IMR-90 (cell line): Measurements from ENCODE around the gene FKTN. TPM values are rescaled to one million over a fixed set of nuclear protein-coding genes. Genes with fewer than 3 reads are reported as not detected.
"Not testable (repeated sequence)": the region's sequence is repeated elsewhere in the genome, so short reads cannot be mapped to it uniquely, and the experiment has no call there.

Experiments
- ATAC-seq: fragments of 200-7000 bp; cut with Tn5 transposase; 2 replicates; pipeline ENCODE4 v1.9.1; 2020; ENCODE audit warnings: low read depth, mild to moderate bottlenecking, moderate library complexity
- BruUV-seq: library from RNA; stranded (reverse); fragments of 400-500 nt; replicated peaks from 2 replicates; lab custom pipeline; 2021; lab: Mats Ljungman, UMichigan
- CTCF ChIA-PET: fragments of 300-600 bp; formaldehyde crosslinking; extraction: SDS; loops from one replicate; lab custom pipeline; 2021; ENCODE audit warnings: antibody characterized with exemption; lab: Yijun Ruan, JAX
- POLR2A ChIA-PET: fragments of 300-600 bp; sonication (Branson Sonifier 250); formaldehyde crosslinking; loops from one replicate; lab custom pipeline; 2022; ENCODE audit warnings: antibody characterized with exemption; ENCODE audit not compliant: unreplicated experiment; lab: Charles Lee
- DNase-seq: peaks from one replicate; pipeline ENCODE4 v3.0.0; 2013
- H2AFZ ChIP-seq: replicated peaks from 2 replicates; pipeline ENCODE3; 2013; ENCODE audit warnings: low read length, mild to moderate bottlenecking; ENCODE audit not compliant: poor library complexity
- H2AK5ac ChIP-seq: 2 replicates; pipeline ENCODE4 v1.6.1; 2013; ENCODE audit warnings: low read depth, low read length, inconsistent platforms
- H2AK9ac ChIP-seq: replicated peaks from 2 replicates; pipeline ENCODE3; 2013; ENCODE audit warnings: mild to moderate bottlenecking, low read depth, low read length, moderate library complexity; ENCODE audit not compliant: poor library complexity
- H2BK120ac ChIP-seq: 2 replicates; pipeline ENCODE4 v1.6.1; 2013; ENCODE audit warnings: low read depth, low read length, inconsistent platforms
- H2BK15ac ChIP-seq: 3 replicates; pipeline ENCODE4 v1.6.1; 2013; ENCODE audit warnings: low read depth, low read length, inconsistent platforms
- H2BK20ac ChIP-seq: 2 replicates; pipeline ENCODE4 v1.6.1; 2013; ENCODE audit warnings: low read depth, mild to moderate bottlenecking, inconsistent platforms, low read length, moderate library complexity
- H2BK5ac ChIP-seq: 2 replicates; pipeline ENCODE4 v1.6.1; 2013; ENCODE audit warnings: mild to moderate bottlenecking, low read depth, low read length, inconsistent platforms; ENCODE audit not compliant: poor library complexity, severe bottlenecking
- H3K14ac ChIP-seq: replicated peaks from 2 replicates; pipeline ENCODE4 v1.6.1; 2013; ENCODE audit warnings: low read depth, low read length, inconsistent platforms
- H3K18ac ChIP-seq: 2 replicates; pipeline ENCODE4 v1.6.1; 2013; ENCODE audit warnings: low read depth, low read length, control low read depth
- H3K23ac ChIP-seq: 2 replicates; pipeline ENCODE4 v1.6.1; 2013; ENCODE audit warnings: low read depth, low read length, inconsistent platforms
- H3K27ac ChIP-seq: 2 replicates; pipeline ENCODE4 v1.5.1; 2013; ENCODE audit warnings: mild to moderate bottlenecking, control low read depth, low read length; ENCODE audit not compliant: insufficient read depth
- H3K27me3 ChIP-seq: 2 replicates; pipeline ENCODE4 v1.6.1; 2013; ENCODE audit warnings: low read length; ENCODE audit not compliant: control insufficient read depth, insufficient read depth
- H3K36me3 ChIP-seq: 2 replicates; pipeline ENCODE4 v1.6.1; 2013; ENCODE audit warnings: low read length, mixed read lengths; ENCODE audit not compliant: control insufficient read depth, insufficient read depth
- H3K4ac ChIP-seq: 2 replicates; pipeline ENCODE4 v1.6.1; 2013; ENCODE audit warnings: low read depth, low read length, inconsistent platforms
- H3K4me1 ChIP-seq: 2 replicates; pipeline ENCODE4 v1.6.1; 2013; ENCODE audit warnings: low read length, mixed read lengths; ENCODE audit not compliant: control insufficient read depth, insufficient read depth
- H3K4me2 ChIP-seq: 2 replicates; pipeline ENCODE4 v1.6.1; 2013; ENCODE audit warnings: low read depth, mild to moderate bottlenecking, control low read depth, low read length, moderate library complexity
- H3K4me3 ChIP-seq: 2 replicates; pipeline ENCODE4 v1.5.1; 2013; ENCODE audit warnings: low read depth, mild to moderate bottlenecking, control low read depth, low read length, moderate library complexity; ENCODE audit not compliant: insufficient read depth
- H3K56ac ChIP-seq: 2 replicates; pipeline ENCODE4 v1.6.1; 2013; ENCODE audit warnings: low read length, inconsistent platforms; ENCODE audit not compliant: insufficient read depth; ENCODE audit errors: extremely low read depth
- H3K79me1 ChIP-seq, 2 experiments: 2 replicates each; pipeline ENCODE4 v1.6.1; 2013; ENCODE audit warnings: low read length in 2 of 2, inconsistent platforms in 1 of 2, low read depth in 1 of 2
- H3K9ac ChIP-seq: 2 replicates; pipeline ENCODE4 v1.6.1; 2013; ENCODE audit warnings: low read depth, low read length, control low read depth
- H3K9me1 ChIP-seq: 2 replicates; pipeline ENCODE4 v1.6.1; 2013; ENCODE audit warnings: low read length, inconsistent platforms; ENCODE audit not compliant: insufficient read depth
- H3K9me3 ChIP-seq: 2 replicates; pipeline ENCODE4 v1.6.1; 2013; ENCODE audit warnings: low read length; ENCODE audit not compliant: control insufficient read depth, insufficient read depth
- H4K20me1 ChIP-seq: 2 replicates; pipeline ENCODE4 v1.6.1; 2013; ENCODE audit warnings: low read length, inconsistent platforms; ENCODE audit not compliant: insufficient read depth
- H4K5ac ChIP-seq: 2 replicates; pipeline ENCODE4 v1.6.1; 2013; ENCODE audit warnings: mild to moderate bottlenecking, low read depth, low read length, control low read depth
- H4K8ac ChIP-seq, 2 experiments: 2 replicates each; pipeline ENCODE4 v1.6.1; 2013; ENCODE audit warnings: low read depth in 2 of 2, low read length in 2 of 2, control low read depth in 1 of 2, inconsistent platforms in 1 of 2
- H4K91ac ChIP-seq: 2 replicates; pipeline ENCODE4 v1.6.1; 2013; ENCODE audit warnings: low read depth, low read length, inconsistent platforms; ENCODE audit not compliant: insufficient read depth
- WGBS, 2 experiments: methylation state at CpG; one replicate each; pipeline versions ENCODE4 v1.1.5 to v1.1.7; 2013; ENCODE audit warnings: missing lambda C conversion rate in 2 of 2; ENCODE audit not compliant: insufficient read length in 1 of 2; ENCODE audit errors: extremely low coverage in 2 of 2; 5-methylcytosine and 5-hydroxymethylcytosine counted together
- dilution Hi-C: fragments of 300-500 bp; cut with HindIII; formaldehyde crosslinking; loops from one replicate; pipeline ENCODE4 v1.14.3; 2018; ENCODE audit warnings: low sequenced_read_pairs; ENCODE audit not compliant: unreplicated experiment
- in situ Hi-C: fragments of 300-500 bp; cut with MboI; formaldehyde crosslinking; loops from 3 replicates; pipeline ENCODE4 v1.14.3; 2019; ENCODE audit warnings: low sequenced_read_pairs, inconsistent platforms, mixed read lengths
- intact Hi-C: fragments of 100-400 bp; cut with micrococcal nuclease; formaldehyde crosslinking; loops from 2 replicates; pipeline ENCODE4 v1.10.0; 2022
- polyA plus RNA-seq, 3 experiments: library from polyadenylated mRNA; depleted of rRNA; stranded (reverse); fragments of >200 nt; gene quantifications; 2 replicates each; pipeline ENCODE4 v1.2.3, GENCODE V29; 2012; ENCODE audit warnings: low replicate concordance in 1 of 3
- total RNA-seq: library from RNA; depleted of rRNA; stranded (reverse); fragments of >200 nt; gene quantifications from 2 replicates; pipeline ENCODE4 v1.2.3, GENCODE V29; 2012

The FKTN gene
- total and polyA plus RNA-seq, 2 of the 4 experiments (the other 2 are of a cell fraction) = 8.6 to 20.3 TPM

GRCh38 chr9:105581550-105581949 lies 23.6 kb downstream of the FKTN start:
- not testable (repeated sequence) for BruUV-seq

More at GRCh38 chr9:105581550-105581949, 23.6 kb downstream of the FKTN start:
- H3K4me2 ChIP-seq, H2BK15ac ChIP-seq, H4K8ac ChIP-seq, H3K9me3 ChIP-seq, POLR2A ChIA-PET, H3K79me1 ChIP-seq, H4K91ac ChIP-seq, H3K27me3 ChIP-seq, CTCF ChIA-PET, dilution Hi-C loops, H2AK9ac ChIP-seq, H3K4ac ChIP-seq, H3K27ac ChIP-seq, H3K4me3 ChIP-seq, intact Hi-C loops, H2BK5ac ChIP-seq, H3K23ac ChIP-seq, H3K9ac ChIP-seq, H3K14ac ChIP-seq, H2AFZ ChIP-seq, H2AK5ac ChIP-seq, H3K36me3 ChIP-seq, ATAC-seq, H3K4me1 ChIP-seq, H3K9me1 ChIP-seq, H4K20me1 ChIP-seq, H3K18ac ChIP-seq, H2BK20ac ChIP-seq, H4K5ac ChIP-seq, DNase-seq, H3K56ac ChIP-seq, in situ Hi-C loops, H2BK120ac ChIP-seq: not testable (repeated sequence)
- no CpG with 5 or more reads among the region's 16 CpGs for WGBS, 2 experiments
